HFFc6 (cell line): ENCODE results near the gene PLD2. TPM values are rescaled to one million over a fixed set of nuclear protein-coding genes. Genes with fewer than 3 reads are reported as not detected.
"Not testable (repeated sequence)": the region's sequence is repeated elsewhere in the genome, so short reads cannot be mapped to it uniquely, and the experiment has no call there.

Source experiments
- DNase-seq: peaks from one replicate; pipeline ENCODE4 v3.0.0-alpha.2; 2018
- H3K27ac Mint-ChIP-seq: 2 replicates; pipeline ENCODE4 v1.8.0; 2020; ENCODE audit warnings: mild to moderate bottlenecking, mixed read lengths
- H3K27me3 Mint-ChIP-seq: 2 replicates; pipeline ENCODE4 v1.8.0; 2021; ENCODE audit warnings: mild to moderate bottlenecking, moderate library complexity, mixed read lengths; ENCODE audit not compliant: insufficient read depth
- H3K36me3 Mint-ChIP-seq: 2 replicates; pipeline ENCODE4 v1.8.0; 2021; ENCODE audit warnings: low read depth, mixed read lengths
- H3K4me1 Mint-ChIP-seq: 2 replicates; pipeline ENCODE4 v1.8.0; 2020; ENCODE audit warnings: low read depth, mixed read lengths
- H3K4me3 Mint-ChIP-seq: 2 replicates; pipeline ENCODE4 v1.8.0; 2020; ENCODE audit warnings: mild to moderate bottlenecking, moderate library complexity, mixed read lengths
- H3K9me3 Mint-ChIP-seq: 2 replicates; pipeline ENCODE4 v1.8.0; 2020; ENCODE audit warnings: mild to moderate bottlenecking, mixed read lengths
- total RNA-seq, 6 experiments: library from RNA; stranded (reverse); fragmentation: NEBNext Ultra II Directional; extraction: Animal tissue kit (Norgen Biotek cat#: 25700); gene quantifications; 2 replicates in 1 of 6; 3 replicates in 5 of 6; pipeline ENCODE4 v1.2.3, GENCODE V29; 2021
- TF ChIP-seq, protein P1 (sequence below): fragments of 200-600 bp; sonication (generic); IDR thresholded peaks from 2 replicates; pipeline ENCODE4 v1.5.0; 2021; ENCODE audit warnings: antibody characterized with exemption, mild to moderate bottlenecking

PLD2 gene
- total RNA-seq, 6 experiments from 2014 or later, result 14.9 to 21.8 (median 19.4) TPM

- DNase-seq, result no peak
- H3K27me3 Mint-ChIP-seq, result no peaks in the 10 kb centered on the region; the same call in 1 of the 2 replicates
- no peak overlapping the region for H3K27ac Mint-ChIP-seq
- H3K9me3 Mint-ChIP-seq, result no peaks in the 10 kb centered on the region
- no peaks in the 10 kb centered on the region for H3K4me1 Mint-ChIP-seq
- 0 out of 2 replicates have a peak, but pooled peaks cover 5% of the 10 kb centered on the region for H3K36me3 Mint-ChIP-seq
- TF ChIP-seq, protein P1, sequence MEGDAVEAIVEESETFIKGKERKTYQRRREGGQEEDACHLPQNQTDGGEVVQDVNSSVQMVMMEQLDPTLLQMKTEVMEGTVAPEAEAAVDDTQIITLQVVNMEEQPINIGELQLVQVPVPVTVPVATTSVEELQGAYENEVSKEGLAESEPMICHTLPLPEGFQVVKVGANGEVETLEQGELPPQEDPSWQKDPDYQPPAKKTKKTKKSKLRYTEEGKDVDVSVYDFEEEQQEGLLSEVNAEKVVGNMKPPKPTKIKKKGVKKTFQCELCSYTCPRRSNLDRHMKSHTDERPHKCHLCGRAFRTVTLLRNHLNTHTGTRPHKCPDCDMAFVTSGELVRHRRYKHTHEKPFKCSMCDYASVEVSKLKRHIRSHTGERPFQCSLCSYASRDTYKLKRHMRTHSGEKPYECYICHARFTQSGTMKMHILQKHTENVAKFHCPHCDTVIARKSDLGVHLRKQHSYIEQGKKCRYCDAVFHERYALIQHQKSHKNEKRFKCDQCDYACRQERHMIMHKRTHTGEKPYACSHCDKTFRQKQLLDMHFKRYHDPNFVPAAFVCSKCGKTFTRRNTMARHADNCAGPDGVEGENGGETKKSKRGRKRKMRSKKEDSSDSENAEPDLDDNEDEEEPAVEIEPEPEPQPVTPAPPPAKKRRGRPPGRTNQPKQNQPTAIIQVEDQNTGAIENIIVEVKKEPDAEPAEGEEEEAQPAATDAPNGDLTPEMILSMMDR, result no peak
- H3K4me3 Mint-ChIP-seq, result no peak overlapping the region
These were observed 15.9 kb downstream of the PLD2 start for GRCh38 chr17:4822835-4823234.

GRCh38 chr17:4823373-4824089, 16.6 kb downstream of the PLD2 start:
- Mint-ChIP-seq H3K4me1 (no peaks in the 10 kb centered on the region), H3K9me3 (no peaks in the 10 kb centered on the region), H3K27me3 (no peaks in the 10 kb centered on the region; the same call in 1 of the 2 replicates), H3K27ac (no peak overlapping the region), H3K36me3 (0 out of 2 replicates have a peak, but pooled peaks cover 5% of the 10 kb centered on the region), H3K4me3 (no peak overlapping the region)
- DNase-seq, result no peak
- TF ChIP-seq, protein P1, result no peak

DNA sequence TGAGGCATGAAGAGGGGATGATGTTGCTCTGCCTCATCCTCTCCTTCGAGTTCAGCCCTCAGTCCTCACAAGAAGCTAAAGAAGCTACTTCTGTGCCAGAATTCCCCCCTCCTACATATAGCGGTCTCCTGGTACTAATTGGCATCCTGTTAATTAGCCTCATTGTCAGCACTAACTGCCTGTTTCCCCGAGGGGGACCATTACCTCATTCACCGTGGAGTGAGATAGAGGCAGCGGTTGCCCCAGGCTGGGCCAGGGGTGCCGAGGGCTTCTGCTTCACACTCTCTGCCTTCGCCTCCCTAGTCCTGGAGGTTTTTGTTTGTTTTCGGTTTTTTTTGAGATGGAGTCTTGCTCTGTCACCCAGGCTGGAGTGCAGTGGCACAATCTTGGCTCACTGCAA, 20.4 kb downstream of the PLD2 start:
- Mint-ChIP-seq H3K4me3 (no peak overlapping the region), H3K36me3 (no peaks in the 10 kb centered on the region), H3K27me3 (no peaks in the 10 kb centered on the region), H3K9me3 (no peaks in the 10 kb centered on the region), H3K4me1 (no peaks in the 10 kb centered on the region), H3K27ac (no peak overlapping the region)
- no peak for DNase-seq
- TF ChIP-seq, protein P1, result no peak

- Mint-ChIP-seq H3K4me3 (peak overlapping the region; percentile 86), H3K4me1 (peaks cover 22% of the 10 kb centered on the region), H3K27ac (peak overlapping the region; percentile 94)
- DNase-seq, H3K27me3 Mint-ChIP-seq, H3K36me3 Mint-ChIP-seq, H3K9me3 Mint-ChIP-seq: not testable (repeated sequence)
These were observed 25.9 kb downstream of the PLD2 start for GRCh38 chr17:4832829-4833177.

DNA sequence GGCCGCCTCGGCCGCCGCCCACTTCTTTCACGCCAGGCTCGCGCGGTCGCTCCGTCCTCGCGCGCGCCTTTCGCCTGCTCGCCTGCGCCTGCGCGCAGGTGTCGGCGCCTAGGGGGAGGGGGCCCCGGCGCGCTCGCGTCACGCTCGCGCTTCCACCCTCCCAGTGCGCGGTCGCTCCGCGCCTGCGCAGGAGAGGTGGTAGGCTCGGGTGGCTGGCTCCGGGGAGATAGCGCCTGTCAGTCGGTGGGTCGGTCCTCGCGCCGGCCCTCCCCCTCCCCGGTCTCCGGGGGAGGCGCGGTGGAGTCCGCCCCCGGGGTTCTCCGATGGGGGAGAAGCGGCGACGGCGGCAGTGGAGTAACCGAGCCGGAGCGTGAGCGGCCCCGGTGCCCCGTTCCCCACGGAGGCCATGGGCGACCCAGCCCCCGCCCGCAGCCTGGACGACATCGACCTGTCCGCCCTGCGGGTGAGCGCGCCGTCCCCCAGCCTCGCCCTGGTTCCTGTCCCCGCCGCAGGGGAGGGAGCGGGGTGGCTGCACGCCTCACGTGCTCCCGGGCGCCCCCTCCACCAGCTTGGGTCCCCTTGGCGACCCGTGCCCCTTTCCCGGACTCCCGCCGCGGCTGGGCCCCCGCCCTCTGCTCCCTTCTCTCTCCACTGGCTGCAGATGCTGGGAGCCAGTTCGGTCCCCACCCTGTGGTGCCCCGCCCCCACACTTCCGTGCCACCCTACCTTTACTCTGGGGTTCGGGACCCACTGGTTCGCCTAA, 26.4 kb downstream of the PLD2 start, which contains the start of gene MINK1:
TSS of gene MINK1 (plus strand) at position 163 of the 763 bp plus-strand sequence. CDS start at position 407, 244 bp downstream.
- Mint-ChIP-seq H3K27ac (peak within 1 kb of the TSS; percentile 94), H3K27me3 (no peaks in the 10 kb centered on the region), H3K4me1 (peaks cover 25% of the 10 kb centered on the region), H3K4me3 (peak within 1 kb of the TSS; percentile 94), H3K36me3 (no peaks in the 10 kb centered on the region), H3K9me3 (no peaks in the 10 kb centered on the region)
- TF ChIP-seq, protein P1, result no peak
- peak; percentile 83 for DNase-seq
